ENCODE measurements around the gene SNRPD1.
A peak's percentile ranks its signal among the peaks of the same experiment; 100 is the strongest.
"Not testable (repeated sequence)": the region's sequence is repeated elsewhere in the genome, so short reads cannot be mapped to it uniquely, and the experiment has no call there.

SNRPD1 gene

GRCh38 chr18:21612125-21613039, at the start of gene SNRPD1:
Gene SNRPD1, plus strand, starts transcription at chr18:21612314. Its CDS starts 116 bp downstream, at chr18:21612430.
- intact Hi-C loops (cut with micrococcal nuclease): loop anchor here (1.0 to 5.0 kb wide), 3 partner anchors 12 to 500 kb away; partner anchors contain the start of genes ABHD3, ESCO1 and ROCK1
- Mint-ChIP-seq H3K4me3 (peak within 1 kb of the TSS; percentile 97), H3K36me3 (ENCODE audit: low read depth) (peaks cover 43% of the 10 kb centered on the region), H3K27me3 (no peaks in the 10 kb centered on the region), H3K4me1 (ENCODE audit: low read depth) (peaks cover 25% of the 10 kb centered on the region), H3K27ac (peak within 1 kb of the TSS; percentile 96), H3K9me3 (no peaks in the 10 kb centered on the region)

- H3K27me3 Mint-ChIP-seq: no peaks in the 10 kb centered on the region
- no peak overlapping the region for H3K27ac Mint-ChIP-seq
- no peaks in the 10 kb centered on the region for H3K9me3 Mint-ChIP-seq
- no peaks in the 10 kb centered on the region for H3K4me1 Mint-ChIP-seq (ENCODE audit: low read depth)
- intact Hi-C loops (cut with micrococcal nuclease): no loop called here
- no peak overlapping the region for H3K4me3 Mint-ChIP-seq
- H3K36me3 Mint-ChIP-seq (ENCODE audit: low read depth): peaks cover 90% of the 10 kb centered on the region
These were observed 40.3 kb upstream of the SNRPD1 start for GRCh38 chr18:21571772-21572171.

DNA sequence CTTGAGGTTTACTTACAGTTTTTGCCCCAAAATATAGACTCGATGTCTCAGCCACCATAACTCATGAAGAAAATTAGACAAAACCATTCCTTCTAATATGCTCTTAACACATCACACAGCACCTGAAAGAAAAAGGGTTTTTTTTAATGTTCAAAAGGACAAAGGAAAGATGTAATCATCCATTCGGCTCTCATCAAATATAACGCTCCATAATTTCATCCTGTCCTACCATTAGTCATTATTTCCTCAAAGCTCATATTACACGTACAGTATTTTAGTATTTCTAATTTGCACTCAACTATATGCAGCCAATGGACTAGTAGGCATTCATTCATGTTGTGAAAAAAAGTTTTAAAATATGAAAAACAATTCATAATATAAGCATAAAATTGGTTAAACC, 36.5 kb upstream of the SNRPD1 start:
- H3K9me3 Mint-ChIP-seq: no peaks in the 10 kb centered on the region
- H3K27me3 Mint-ChIP-seq: no peaks in the 10 kb centered on the region
- H3K36me3 Mint-ChIP-seq (ENCODE audit: low read depth): peaks cover 90% of the 10 kb centered on the region
- no peak overlapping the region for H3K27ac Mint-ChIP-seq
- intact Hi-C loops (cut with micrococcal nuclease): no loop called here
- H3K4me3 Mint-ChIP-seq: no peak overlapping the region
- H3K4me1 Mint-ChIP-seq (ENCODE audit: low read depth): no peaks in the 10 kb centered on the region

GRCh38 chr18:21584391-21584790, 27.7 kb upstream of the SNRPD1 start:
- H3K36me3 Mint-ChIP-seq (ENCODE audit: low read depth): peaks cover 55% of the 10 kb centered on the region
- intact Hi-C loops (cut with micrococcal nuclease): no loop called here
- H3K9me3 Mint-ChIP-seq: no peaks in the 10 kb centered on the region
- H3K4me1 Mint-ChIP-seq (ENCODE audit: low read depth): no peaks in the 10 kb centered on the region
- H3K27ac Mint-ChIP-seq: no peak overlapping the region
- H3K27me3 Mint-ChIP-seq: no peaks in the 10 kb centered on the region
- H3K4me3 Mint-ChIP-seq: no peak overlapping the region

DNA sequence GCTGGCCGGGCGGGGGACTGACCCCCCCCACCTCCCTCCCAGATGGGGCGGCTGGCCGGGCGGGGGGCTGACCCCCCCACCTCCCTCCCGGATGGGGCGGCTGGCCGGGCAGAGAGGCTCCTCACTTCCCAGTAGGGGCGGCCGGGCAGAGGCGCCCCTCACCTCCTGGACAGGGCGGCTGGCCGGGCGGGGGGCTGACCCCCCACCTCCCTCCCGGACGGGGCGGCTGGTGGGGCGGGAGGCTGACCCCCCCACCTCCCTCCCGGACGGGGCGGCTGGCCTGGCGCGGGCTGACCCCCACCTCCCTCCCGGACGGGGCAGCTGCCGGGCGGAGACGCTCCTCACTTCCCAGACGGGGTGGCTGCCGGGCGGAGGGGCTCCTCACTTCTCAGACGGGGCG, 19.8 kb upstream of the SNRPD1 start:
- H3K27ac Mint-ChIP-seq; H3K4me3 Mint-ChIP-seq; H3K27me3 Mint-ChIP-seq; intact Hi-C loops (cut with micrococcal nuclease); H3K9me3 Mint-ChIP-seq; H3K4me1 Mint-ChIP-seq (ENCODE audit: low read depth): not testable (repeated sequence)
- H3K36me3 Mint-ChIP-seq (ENCODE audit: low read depth): peaks cover 48% of the 10 kb centered on the region

DNA sequence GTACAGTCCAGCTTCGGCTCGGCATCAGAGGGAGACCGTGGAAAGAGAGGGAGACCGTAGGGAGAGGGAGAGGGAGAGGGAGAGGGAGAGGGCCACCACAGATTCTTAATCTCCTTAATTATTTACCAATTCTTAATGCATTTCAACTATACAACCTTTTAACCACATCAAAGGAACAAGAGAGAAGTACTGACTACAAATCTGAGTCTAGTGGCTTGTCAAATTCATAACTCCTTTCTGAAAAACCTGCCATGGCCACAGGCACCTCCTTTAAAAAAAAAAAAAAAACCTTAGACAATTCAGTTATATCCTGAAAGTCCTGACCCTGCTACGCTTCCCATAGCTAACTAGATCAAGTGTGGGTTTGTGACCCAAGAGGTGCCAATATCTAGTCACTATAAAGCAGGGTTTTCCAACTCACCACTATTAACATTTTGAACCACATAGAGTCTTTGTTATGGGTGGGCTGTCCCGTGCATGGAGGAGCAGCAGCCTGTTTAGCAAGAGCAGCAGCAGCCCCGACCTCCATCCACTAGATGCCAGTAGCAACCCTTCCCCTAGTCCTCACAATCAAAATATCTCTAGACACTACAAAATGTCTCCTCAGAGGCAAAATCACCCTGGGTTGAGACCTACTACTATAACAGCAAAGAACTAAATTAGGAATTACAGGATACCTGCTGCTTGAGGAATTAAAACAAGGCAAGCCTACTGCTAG, 18.4 kb upstream of the SNRPD1 start:
- Mint-ChIP-seq H3K4me3 (no peak overlapping the region), H3K27ac (no peak overlapping the region), H3K4me1 (ENCODE audit: low read depth) (peaks cover 12% of the 10 kb centered on the region), H3K27me3 (no peaks in the 10 kb centered on the region), H3K9me3 (no peaks in the 10 kb centered on the region), H3K36me3 (ENCODE audit: low read depth) (peaks cover 42% of the 10 kb centered on the region)
- intact Hi-C loops (cut with micrococcal nuclease): no loop called here

DNA sequence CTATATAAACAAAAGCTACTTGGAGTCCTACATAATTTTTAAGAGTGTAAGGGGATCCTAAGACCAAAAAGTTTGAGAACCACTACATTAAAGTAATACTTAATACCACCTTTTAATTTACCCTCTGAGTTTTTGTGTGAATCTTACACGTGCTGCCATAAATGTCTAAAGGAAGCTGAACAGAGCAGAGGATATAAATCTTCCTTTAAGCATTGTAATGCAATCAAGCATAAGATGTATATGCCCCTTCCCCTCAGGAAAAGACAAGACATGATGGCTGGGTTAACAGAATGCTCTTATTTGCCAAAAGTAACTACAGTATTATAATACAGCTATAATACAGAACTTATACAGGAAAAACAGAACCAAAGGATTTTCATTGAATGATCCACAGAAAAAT, 14.5 kb upstream of the SNRPD1 start:
- Mint-ChIP-seq H3K9me3 (no peaks in the 10 kb centered on the region), H3K36me3 (ENCODE audit: low read depth) (peaks cover 27% of the 10 kb centered on the region), H3K27ac (no peak overlapping the region), H3K4me1 (ENCODE audit: low read depth) (peaks cover 15% of the 10 kb centered on the region), H3K4me3 (no peak overlapping the region), H3K27me3 (no peaks in the 10 kb centered on the region)
- intact Hi-C loops (cut with micrococcal nuclease): no loop called here

GRCh38 chr18:21598726-21599584, 13.2 kb upstream of the SNRPD1 start:
- peak overlapping the region; percentile 95 for H3K4me3 Mint-ChIP-seq
- no peaks in the 10 kb centered on the region for H3K9me3 Mint-ChIP-seq
- no peaks in the 10 kb centered on the region for H3K27me3 Mint-ChIP-seq
- peaks cover 13% of the 10 kb centered on the region for H3K36me3 Mint-ChIP-seq (ENCODE audit: low read depth)
- peaks cover 15% of the 10 kb centered on the region for H3K4me1 Mint-ChIP-seq (ENCODE audit: low read depth)
- peak overlapping the region; percentile 98 for H3K27ac Mint-ChIP-seq
- intact Hi-C loops (cut with micrococcal nuclease): no loop called here

- Mint-ChIP-seq H3K4me1 (ENCODE audit: low read depth) (peaks cover 17% of the 10 kb centered on the region), H3K9me3 (no peaks in the 10 kb centered on the region), H3K4me3 (peak overlapping the region; percentile 95), H3K27ac (peak overlapping the region; percentile 98), H3K36me3 (ENCODE audit: low read depth) (peaks cover 12% of the 10 kb centered on the region), H3K27me3 (no peaks in the 10 kb centered on the region)
- intact Hi-C loops (cut with micrococcal nuclease): loop anchor here (1.0 to 2.0 kb wide), 2 partner anchors 12 to 141 kb away; partner anchors contain the start of genes MIB1 and SNRPD1
These were observed 12.3 kb upstream of the SNRPD1 start for GRCh38 chr18:21599585-21600525.

DNA sequence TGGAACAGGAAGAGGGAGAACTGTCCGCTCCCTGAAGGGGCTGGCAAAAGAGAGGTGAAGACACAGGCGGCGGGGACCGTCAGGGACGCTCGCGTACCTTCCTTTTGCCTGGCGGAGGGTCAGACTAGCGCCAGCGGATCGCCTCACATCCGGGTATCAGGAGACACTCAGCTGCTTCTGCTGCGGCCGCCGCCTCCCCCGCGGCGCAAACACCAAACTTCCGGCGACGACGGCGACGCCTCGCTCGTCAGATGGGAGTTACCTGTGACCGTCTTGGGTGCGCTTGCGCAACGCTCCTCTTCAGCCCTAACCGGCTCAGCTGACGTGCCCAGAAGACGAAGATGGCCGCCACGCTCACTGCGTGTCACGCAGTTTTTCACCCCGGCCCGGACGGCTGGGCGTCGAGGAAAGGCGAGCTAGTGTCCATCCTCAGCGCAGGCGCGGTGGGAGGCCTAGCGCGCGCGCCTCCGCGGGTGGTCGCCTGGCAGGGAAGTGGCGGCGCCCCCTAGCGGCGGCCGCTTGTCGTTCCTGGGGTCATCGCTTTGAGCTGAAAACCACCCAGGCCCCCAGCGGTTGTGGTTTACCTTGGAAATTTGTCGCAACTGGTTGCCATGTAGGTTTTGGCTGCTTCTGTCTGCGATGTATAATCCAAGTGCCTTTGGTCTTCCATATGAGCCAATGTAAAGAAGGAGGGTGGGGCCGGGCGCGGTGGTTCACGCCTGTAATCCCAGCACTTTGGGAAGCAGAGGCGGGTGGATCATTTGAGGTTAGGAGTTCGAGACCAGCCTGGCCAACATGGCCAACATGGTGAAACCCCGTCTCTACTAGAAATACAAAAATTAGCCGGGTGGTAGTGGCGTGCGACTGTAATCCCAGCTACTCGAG, 11.3 kb upstream of the SNRPD1 start, which contains the start of gene ESCO1:
Gene ESCO1 (minus strand): TSS at position 179 of the 885 bp plus-strand sequence. CDS start 25,861 bp downstream, outside the sequence.
- peak within 1 kb of the TSS; percentile 95 for H3K4me3 Mint-ChIP-seq
- H3K27ac Mint-ChIP-seq: peak within 1 kb of the TSS; percentile 98
- intact Hi-C loops (cut with micrococcal nuclease): loop anchor here (1.0 to 2.0 kb wide), 2 partner anchors 12 to 140 kb away; partner anchors contain the start of genes MIB1 and SNRPD1
- peaks cover 12% of the 10 kb centered on the region for H3K36me3 Mint-ChIP-seq (ENCODE audit: low read depth)
- no peaks in the 10 kb centered on the region for H3K9me3 Mint-ChIP-seq
- peaks cover 24% of the 10 kb centered on the region for H3K4me1 Mint-ChIP-seq (ENCODE audit: low read depth)
- no peaks in the 10 kb centered on the region for H3K27me3 Mint-ChIP-seq

DNA sequence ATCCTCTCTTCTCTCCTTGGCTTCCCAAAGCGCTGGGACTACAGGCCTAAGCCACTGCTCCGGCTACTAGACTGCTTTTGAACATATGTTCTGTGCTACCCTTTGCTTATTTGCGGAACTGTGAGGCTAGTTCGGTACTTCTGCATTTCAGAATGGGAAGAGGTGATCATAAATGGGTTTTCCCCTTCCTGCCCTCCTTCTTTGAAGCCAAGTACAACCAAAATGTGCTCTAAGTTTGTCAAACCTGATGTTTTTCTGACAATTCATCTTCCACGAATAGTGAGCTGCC, 9.9 kb upstream of the SNRPD1 start:
- Mint-ChIP-seq H3K4me3 (no peak overlapping the region), H3K27ac (peak overlapping the region; percentile 98), H3K27me3 (no peaks in the 10 kb centered on the region), H3K36me3 (ENCODE audit: low read depth) (peaks cover 12% of the 10 kb centered on the region), H3K9me3 (no peaks in the 10 kb centered on the region), H3K4me1 (ENCODE audit: low read depth) (peaks cover 24% of the 10 kb centered on the region)
- intact Hi-C loops (cut with micrococcal nuclease): no loop called here

GRCh38 chr18:21604671-21605070, 7.4 kb upstream of the SNRPD1 start:
- H3K27ac Mint-ChIP-seq: peak overlapping the region; percentile 62
- no peak overlapping the region for H3K4me3 Mint-ChIP-seq
- no peaks in the 10 kb centered on the region for H3K27me3 Mint-ChIP-seq
- H3K4me1 Mint-ChIP-seq (ENCODE audit: low read depth): peaks cover 15% of the 10 kb centered on the region
- H3K9me3 Mint-ChIP-seq: no peaks in the 10 kb centered on the region
- peaks cover 10% of the 10 kb centered on the region for H3K36me3 Mint-ChIP-seq (ENCODE audit: low read depth)
- intact Hi-C loops (cut with micrococcal nuclease): no loop called here
